Tibial nerve (tissue), 4 donors: ENCODE data around the gene SYPL1.

Source experiments
- EP300 ChIP-seq, 2 donors: sonication (generic); formaldehyde crosslinking; IDR thresholded peaks; one replicate each; pipeline ENCODE4 v1.6.1; 2017; ENCODE audit warnings: antibody characterized with exemption in 2 of 2, mild to moderate bottlenecking in 1 of 2
- POLR2A ChIP-seq, 2 donors: fragments of 450-650 bp; IDR thresholded peaks; one replicate each; pipeline ENCODE4 v1.6.1; 2017; ENCODE audit warnings: antibody characterized with exemption in 2 of 2, mild to moderate bottlenecking in 2 of 2, moderate library complexity in 2 of 2
- TF ChIP-seq, protein P1 (sequence below), 5 experiments: fragments of 200-600 bp in 3 of 5; fragments of 450-650 bp in 2 of 5; sonication (generic) in 3 of 5; IDR thresholded peaks; one replicate each; pipeline ENCODE4 v1.5.1; 2016 to 2019; ENCODE audit warnings: antibody characterized with exemption in 5 of 5, mild to moderate bottlenecking in 3 of 5, moderate library complexity in 2 of 5

DNA sequence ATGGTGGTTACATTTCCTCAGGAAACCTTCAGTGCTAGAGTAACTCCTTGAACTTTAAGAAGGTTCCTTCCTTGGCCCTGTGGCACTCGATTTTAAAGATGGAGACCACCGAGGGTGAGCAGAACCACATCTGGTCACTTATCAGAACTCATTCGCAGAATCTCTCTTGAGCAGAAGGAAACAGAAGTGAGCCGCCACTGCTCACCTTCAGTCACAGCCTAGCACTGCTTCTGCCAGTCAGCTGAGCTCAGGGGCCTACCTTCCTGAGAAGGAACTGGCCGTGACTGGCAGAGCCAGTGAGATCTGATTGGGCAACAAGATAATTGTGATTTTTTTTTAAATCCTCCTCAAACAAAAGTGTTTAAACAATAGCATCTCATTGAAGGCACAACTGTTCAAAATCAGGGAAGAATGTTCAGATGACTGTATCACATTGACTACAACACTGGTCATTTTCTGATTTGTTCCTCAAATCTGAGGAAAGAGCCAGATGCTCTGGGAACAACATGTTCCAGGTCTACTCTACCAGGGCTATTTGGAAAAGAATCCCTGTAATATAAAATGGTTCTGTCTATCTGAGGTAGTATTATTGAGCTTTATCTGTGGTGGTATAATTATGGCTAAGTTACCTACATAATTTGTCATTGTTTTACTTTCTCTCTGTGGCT, 2.7 kb upstream of the SYPL1 start:
- TF ChIP-seq, protein P1, sequence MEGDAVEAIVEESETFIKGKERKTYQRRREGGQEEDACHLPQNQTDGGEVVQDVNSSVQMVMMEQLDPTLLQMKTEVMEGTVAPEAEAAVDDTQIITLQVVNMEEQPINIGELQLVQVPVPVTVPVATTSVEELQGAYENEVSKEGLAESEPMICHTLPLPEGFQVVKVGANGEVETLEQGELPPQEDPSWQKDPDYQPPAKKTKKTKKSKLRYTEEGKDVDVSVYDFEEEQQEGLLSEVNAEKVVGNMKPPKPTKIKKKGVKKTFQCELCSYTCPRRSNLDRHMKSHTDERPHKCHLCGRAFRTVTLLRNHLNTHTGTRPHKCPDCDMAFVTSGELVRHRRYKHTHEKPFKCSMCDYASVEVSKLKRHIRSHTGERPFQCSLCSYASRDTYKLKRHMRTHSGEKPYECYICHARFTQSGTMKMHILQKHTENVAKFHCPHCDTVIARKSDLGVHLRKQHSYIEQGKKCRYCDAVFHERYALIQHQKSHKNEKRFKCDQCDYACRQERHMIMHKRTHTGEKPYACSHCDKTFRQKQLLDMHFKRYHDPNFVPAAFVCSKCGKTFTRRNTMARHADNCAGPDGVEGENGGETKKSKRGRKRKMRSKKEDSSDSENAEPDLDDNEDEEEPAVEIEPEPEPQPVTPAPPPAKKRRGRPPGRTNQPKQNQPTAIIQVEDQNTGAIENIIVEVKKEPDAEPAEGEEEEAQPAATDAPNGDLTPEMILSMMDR (IDR thresholded peaks at IDR 0.05), result no peak
- TF ChIP-seq EP300 (IDR thresholded peaks at IDR 0.05) (no peak), POLR2A (IDR thresholded peaks at IDR 0.05) (no peak)
